Measurements from ENCODE around the gene PVALEF. TPM values are rescaled to one million over a fixed set of nuclear protein-coding genes. Genes with fewer than 3 reads are reported as not detected.

PVALEF gene
- total and polyA plus RNA-seq, 2 of the 13 experiments (the other 11 are each of a cell fraction or from before 2014, with no cell fraction given) = 0.18 TPM

DNA sequence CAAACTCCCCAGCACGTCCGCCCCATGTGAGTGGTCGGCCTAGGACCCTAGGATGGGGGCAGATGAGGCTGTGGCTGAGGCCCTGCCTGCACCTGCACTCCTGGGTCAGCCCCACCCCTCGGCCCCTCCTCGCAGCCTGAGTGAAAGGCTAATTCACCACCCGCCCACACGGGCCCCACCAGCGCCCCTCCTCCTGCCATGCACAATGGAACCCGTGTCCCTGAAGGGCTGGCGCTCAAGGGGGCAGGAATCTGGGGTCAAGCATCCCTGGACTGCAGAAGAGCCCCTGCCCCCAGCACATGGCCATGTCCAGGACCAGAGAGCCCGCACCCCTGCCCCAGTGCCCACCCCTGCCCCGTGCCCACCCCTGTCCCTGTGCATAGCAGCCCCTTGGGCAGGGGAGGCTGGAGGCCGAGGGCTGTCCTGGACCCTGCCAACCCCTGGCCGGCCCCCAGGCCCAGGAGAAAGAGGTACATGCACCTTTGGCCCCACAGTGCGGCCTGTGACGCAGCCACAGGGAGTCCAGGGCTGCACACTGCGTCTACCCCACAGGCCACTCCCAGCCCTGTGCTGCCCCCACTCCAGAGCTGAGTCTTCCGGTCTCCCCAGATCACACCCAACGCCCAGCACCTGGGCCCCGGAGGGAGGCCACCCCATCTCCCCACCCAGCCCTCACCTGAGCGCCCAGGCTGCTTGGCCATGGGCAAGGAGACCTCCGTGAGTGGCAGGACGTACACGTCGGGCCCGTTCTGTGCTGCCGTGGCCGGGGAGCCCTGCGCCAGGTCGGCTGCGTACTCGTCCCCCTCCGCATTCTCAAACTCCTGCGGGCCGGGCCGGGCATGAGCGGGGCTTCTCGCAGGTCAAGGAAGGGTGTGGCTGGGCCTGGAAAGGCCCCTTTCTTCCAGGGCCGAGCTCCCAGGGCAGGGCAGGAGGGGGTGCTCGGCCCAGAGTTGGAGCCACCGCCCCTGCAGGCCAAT is 34.6 kb upstream of the PVALEF start (continued):
- TF ChIP-seq, protein P1, sequence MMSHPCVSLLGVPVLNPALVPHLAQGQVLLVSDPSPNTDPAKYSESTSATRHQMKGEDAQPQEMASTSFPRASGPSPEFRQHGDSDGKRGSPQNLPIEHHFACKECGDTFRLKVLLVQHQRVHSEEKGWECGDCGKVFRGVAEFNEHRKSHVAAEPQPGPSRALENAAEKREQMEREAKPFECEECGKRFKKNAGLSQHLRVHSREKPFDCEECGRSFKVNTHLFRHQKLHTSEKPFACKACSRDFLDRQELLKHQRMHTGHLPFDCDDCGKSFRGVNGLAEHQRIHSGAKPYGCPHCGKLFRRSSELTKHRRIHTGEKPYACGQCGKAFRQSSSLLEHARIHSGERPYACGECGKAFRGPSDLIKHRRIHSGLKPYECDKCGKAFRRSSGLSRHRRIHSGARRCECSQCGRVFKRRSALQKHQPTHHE (CRISPR knock-in tag; IDR thresholded peaks at IDR 0.05; ENCODE audit: borderline replicate concordance) = no peak
- TF ChIP-seq ZBTB21 (CRISPR knock-in tag; IDR thresholded peaks at IDR 0.05) (no peak), ZNF629 (CRISPR knock-in tag; conservative IDR thresholded peaks at IDR 0.05) (no peak), ZNF44 (CRISPR knock-in tag; IDR thresholded peaks at IDR 0.05) (no peak), PAF1 (CRISPR knock-in tag; IDR thresholded peaks at IDR 0.05) (no peak), ZNF383 (CRISPR knock-in tag; IDR thresholded peaks at IDR 0.05; ENCODE audit: borderline replicate concordance) (no peak), RFX1 (IDR thresholded peaks at IDR 0.05) (no peak), JARID2 (CRISPR knock-in tag; IDR thresholded peaks at IDR 0.05; ENCODE audit: insufficient replicate concordance) (no peak), NFIB (CRISPR knock-in tag; IDR thresholded peaks at IDR 0.05; ENCODE audit: borderline replicate concordance) (no peak), NFYC (CRISPR knock-in tag; IDR thresholded peaks at IDR 0.05) (0 out of 2 replicates have a peak, but pooled peaks have one; percentile 14), SRSF4 (IDR thresholded peaks at IDR 0.05; ENCODE audit: low read depth, low read length, poor library complexity, severe bottlenecking) (no peak), ZNF546 (CRISPR knock-in tag; conservative IDR thresholded peaks at IDR 0.05) (no peak), HOXD1 (CRISPR knock-in tag; IDR thresholded peaks at IDR 0.05) (no peak), ZNF777 (CRISPR knock-in tag; IDR thresholded peaks at IDR 0.05) (peak; percentile 58)
- TF ChIP-seq, protein P2, sequence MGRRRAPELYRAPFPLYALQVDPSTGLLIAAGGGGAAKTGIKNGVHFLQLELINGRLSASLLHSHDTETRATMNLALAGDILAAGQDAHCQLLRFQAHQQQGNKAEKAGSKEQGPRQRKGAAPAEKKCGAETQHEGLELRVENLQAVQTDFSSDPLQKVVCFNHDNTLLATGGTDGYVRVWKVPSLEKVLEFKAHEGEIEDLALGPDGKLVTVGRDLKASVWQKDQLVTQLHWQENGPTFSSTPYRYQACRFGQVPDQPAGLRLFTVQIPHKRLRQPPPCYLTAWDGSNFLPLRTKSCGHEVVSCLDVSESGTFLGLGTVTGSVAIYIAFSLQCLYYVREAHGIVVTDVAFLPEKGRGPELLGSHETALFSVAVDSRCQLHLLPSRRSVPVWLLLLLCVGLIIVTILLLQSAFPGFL (CRISPR knock-in tag; IDR thresholded peaks at IDR 0.05) = no peak
